Smooth muscle cell of the brain vasculature (primary cell): ENCODE data around the gene DYSF.

Experiments used
- DNase-seq: peaks from one replicate; pipeline ENCODE4 v3.0.0-alpha.2; 2012; ENCODE audit warnings: low read depth, low spot score

The DYSF gene

GRCh38 chr2:71602581-71602980, 149.2 kb downstream of the DYSF start:
- no peak for DNase-seq

GRCh38 chr2:71603311-71603811, 150.0 kb downstream of the DYSF start:
- no peak for DNase-seq

- DNase-seq, result no peak
Measured at GRCh38 chr2:71603851-71604725, 150.7 kb downstream of the DYSF start.

- no peak for DNase-seq
Measured at GRCh38 chr2:71604726-71605120, 151.4 kb downstream of the DYSF start.

- DNase-seq, result no peak
Measured at GRCh38 chr2:71605173-71605641, 151.8 kb downstream of the DYSF start.

- no peak for DNase-seq
Measured at GRCh38 chr2:71605781-71606241, 152.4 kb downstream of the DYSF start.

GRCh38 chr2:71606244-71606643, 152.9 kb downstream of the DYSF start:
- DNase-seq, result no peak

- DNase-seq, result no peak
Measured at GRCh38 chr2:71607151-71607889, 154.0 kb downstream of the DYSF start.

- DNase-seq, result no peak
Measured at GRCh38 chr2:71608034-71608433, 154.7 kb downstream of the DYSF start.

GRCh38 chr2:71608441-71608840, 155.1 kb downstream of the DYSF start:
- no peak for DNase-seq

GRCh38 chr2:71609029-71609428, 155.7 kb downstream of the DYSF start:
- no peak for DNase-seq

- DNase-seq, result no peak
Measured at GRCh38 chr2:71609441-71609840, 156.1 kb downstream of the DYSF start.

GRCh38 chr2:71609958-71610357, 156.6 kb downstream of the DYSF start:
- no peak for DNase-seq

- DNase-seq, result no peak
Measured at GRCh38 chr2:71610671-71611070, 157.3 kb downstream of the DYSF start.

GRCh38 chr2:71611247-71611646, 157.9 kb downstream of the DYSF start:
- DNase-seq, result no peak

GRCh38 chr2:71611781-71612527, 158.6 kb downstream of the DYSF start:
- DNase-seq, result no peak

GRCh38 chr2:71612581-71613402, 159.4 kb downstream of the DYSF start:
- no peak for DNase-seq

- no peak for DNase-seq
Measured at GRCh38 chr2:71613403-71613952, 160.1 kb downstream of the DYSF start.

GRCh38 chr2:71613953-71614925, 160.9 kb downstream of the DYSF start:
- no peak for DNase-seq
